HCT116 (cell line): ENCODE data around the gene DLEC1.

Source experiments
- CEBPB ChIP-seq: IDR thresholded peaks from 2 replicates; pipeline ENCODE4 v1.6.1; 2012; ENCODE audit warnings: low read depth
- EZH2phosphoT487 ChIP-seq: fragments of 200-600 bp; IDR thresholded peaks from 2 replicates; pipeline ENCODE4 v1.6.1; 2018; ENCODE audit warnings: antibody characterized with exemption, borderline replicate concordance
- FOSL1 ChIP-seq: IDR thresholded peaks from 2 replicates; pipeline ENCODE4 v1.6.1; 2012; ENCODE audit warnings: low read depth
- JUND ChIP-seq: IDR thresholded peaks from 2 replicates; pipeline ENCODE4 v1.6.1; 2012
- TCF7L2 ChIP-seq: IDR thresholded peaks from 2 replicates; pipeline ENCODE4 v1.7.0; 2011; ENCODE audit warnings: borderline replicate concordance, inconsistent platforms; ENCODE audit not compliant: insufficient read depth, insufficient read length; ENCODE audit errors: extremely low read depth
- ZFX ChIP-seq: fragments of 450-650 bp; IDR thresholded peaks from 2 replicates; pipeline ENCODE4 v1.6.1; 2017
- TF ChIP-seq, protein P1 (sequence below), 3 experiments: fragments of 200-600 bp in 1 of 3; sonication (generic) in 1 of 3; IDR thresholded peaks in 2 of 3; conservative IDR thresholded peaks in 1 of 3; 2 replicates each; pipeline ENCODE4 v1.5.1; 2012 to 2017; ENCODE audit warnings: low read depth in 2 of 3, low read length in 2 of 3, antibody characterized with exemption in 1 of 3, borderline replicate concordance in 1 of 3, control low read depth in 1 of 3, mild to moderate bottlenecking in 1 of 3, mixed read lengths in 1 of 3, mixed run types in 1 of 3, moderate library complexity in 1 of 3; ENCODE audit not compliant: insufficient read depth in 1 of 3

DNA sequence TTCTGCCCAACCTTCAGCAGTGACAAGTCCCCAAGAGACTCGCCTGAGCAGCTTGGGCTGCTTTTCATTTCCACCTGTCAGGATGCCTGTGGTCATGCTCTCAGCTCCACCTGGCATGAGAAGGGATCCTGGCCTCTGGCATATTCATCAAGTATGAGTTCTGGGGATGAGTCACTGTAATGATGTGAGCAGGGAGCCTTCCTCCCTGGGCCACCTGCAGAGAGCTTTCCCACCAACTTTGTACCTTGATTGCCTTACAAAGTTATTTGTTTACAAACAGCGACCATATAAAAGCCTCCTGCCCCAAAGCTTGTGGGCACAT is 102.9 kb downstream of the DLEC1 start:
- TF ChIP-seq, protein P1, sequence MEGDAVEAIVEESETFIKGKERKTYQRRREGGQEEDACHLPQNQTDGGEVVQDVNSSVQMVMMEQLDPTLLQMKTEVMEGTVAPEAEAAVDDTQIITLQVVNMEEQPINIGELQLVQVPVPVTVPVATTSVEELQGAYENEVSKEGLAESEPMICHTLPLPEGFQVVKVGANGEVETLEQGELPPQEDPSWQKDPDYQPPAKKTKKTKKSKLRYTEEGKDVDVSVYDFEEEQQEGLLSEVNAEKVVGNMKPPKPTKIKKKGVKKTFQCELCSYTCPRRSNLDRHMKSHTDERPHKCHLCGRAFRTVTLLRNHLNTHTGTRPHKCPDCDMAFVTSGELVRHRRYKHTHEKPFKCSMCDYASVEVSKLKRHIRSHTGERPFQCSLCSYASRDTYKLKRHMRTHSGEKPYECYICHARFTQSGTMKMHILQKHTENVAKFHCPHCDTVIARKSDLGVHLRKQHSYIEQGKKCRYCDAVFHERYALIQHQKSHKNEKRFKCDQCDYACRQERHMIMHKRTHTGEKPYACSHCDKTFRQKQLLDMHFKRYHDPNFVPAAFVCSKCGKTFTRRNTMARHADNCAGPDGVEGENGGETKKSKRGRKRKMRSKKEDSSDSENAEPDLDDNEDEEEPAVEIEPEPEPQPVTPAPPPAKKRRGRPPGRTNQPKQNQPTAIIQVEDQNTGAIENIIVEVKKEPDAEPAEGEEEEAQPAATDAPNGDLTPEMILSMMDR (IDR thresholded peaks at IDR 0.05 in 2 of 3, conservative IDR thresholded peaks at IDR 0.05 in 1 of 3; ENCODE audit: borderline replicate concordance in 1 of 3, insufficient read depth in 1 of 3, low read depth in 2 of 3, low read length in 2 of 3): no peak
- TF ChIP-seq FOSL1 (no peak), EZH2phosphoT487 (no peak), JUND (no peak), CEBPB (no peak), TCF7L2 (no peak), ZFX (no peak)
